ENCODE data around the gene GABRB2.

GRCh38 chr5:161547738-161548486 lies 1.4 kb upstream of the GABRB2 start:
- TF ChIP-seq CTCF (IDR thresholded peaks at IDR 0.05; ENCODE audit: low read length) = no peak
- no peak for TF ChIP-seq EZH2 (IDR thresholded peaks at IDR 0.05; ENCODE audit: borderline replicate concordance, low read length)
